NCI-H2196 (cell line): ENCODE data around the gene CHD3.
A peak's percentile ranks its signal among the peaks of the same experiment; 100 is the strongest.
"Not testable (repeated sequence)": the region's sequence is repeated elsewhere in the genome, so short reads cannot be mapped to it uniquely, and the experiment has no call there.

Experiments used
- DNase-seq: peaks from one replicate; lab custom pipeline; 2025; ENCODE audit not compliant: unreplicated experiment; lab: John Stamatoyannopoulos, UW

Gene CHD3

DNA sequence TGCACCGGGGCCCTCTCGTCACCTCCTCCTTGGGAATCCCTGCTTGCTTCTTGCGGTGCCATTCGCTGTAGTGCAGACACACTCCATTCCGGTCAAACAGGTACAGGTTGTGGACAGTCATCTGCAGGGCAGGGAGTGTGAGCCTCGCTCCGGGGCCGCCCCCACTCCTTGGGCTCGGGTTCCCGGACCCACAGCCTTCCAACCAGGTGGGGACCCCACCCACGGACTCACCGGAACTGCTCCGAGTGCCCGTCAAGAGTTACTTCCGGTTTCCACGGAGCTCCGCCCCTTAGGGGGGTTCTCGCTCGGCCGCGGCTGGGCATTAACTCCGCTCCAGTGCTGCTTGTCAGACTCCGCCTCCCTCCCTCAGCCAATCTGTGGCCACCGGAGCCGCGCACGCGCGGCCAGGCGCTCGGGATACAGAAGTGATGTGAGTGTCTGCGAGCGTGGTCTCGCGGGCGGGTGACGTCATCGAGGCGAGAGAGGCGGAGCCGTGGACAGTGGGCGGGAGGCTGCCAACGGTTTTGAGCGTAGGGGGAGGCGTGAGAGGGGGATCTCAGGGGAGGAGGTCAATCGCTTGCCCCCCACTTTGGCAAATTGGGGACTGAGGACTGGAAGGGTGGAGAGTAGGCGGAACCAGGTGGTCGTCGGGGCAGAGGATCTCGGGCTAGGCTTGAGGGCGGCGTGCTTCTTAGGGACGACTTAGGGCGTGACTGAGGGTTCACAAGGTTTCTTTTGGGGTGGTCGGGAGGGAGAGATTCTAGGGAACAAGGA is 43.3 kb downstream of the CHD3 start, which contains the start of the genes CNTROB and TRAPPC1:
TSS of gene CNTROB (plus strand) at position 498 of the 774 bp plus-strand sequence. CDS start 874 bp downstream, outside the sequence.
TSS of gene TRAPPC1 (minus strand) at position 238 of the 774 bp plus-strand sequence. CDS start at position 121, 117 bp downstream.
- DNase-seq: peak; percentile 90

GRCh38 chr17:7932483-7932891 is 43.9 kb downstream of the CHD3 start:
- peak; percentile 2 for DNase-seq

DNA sequence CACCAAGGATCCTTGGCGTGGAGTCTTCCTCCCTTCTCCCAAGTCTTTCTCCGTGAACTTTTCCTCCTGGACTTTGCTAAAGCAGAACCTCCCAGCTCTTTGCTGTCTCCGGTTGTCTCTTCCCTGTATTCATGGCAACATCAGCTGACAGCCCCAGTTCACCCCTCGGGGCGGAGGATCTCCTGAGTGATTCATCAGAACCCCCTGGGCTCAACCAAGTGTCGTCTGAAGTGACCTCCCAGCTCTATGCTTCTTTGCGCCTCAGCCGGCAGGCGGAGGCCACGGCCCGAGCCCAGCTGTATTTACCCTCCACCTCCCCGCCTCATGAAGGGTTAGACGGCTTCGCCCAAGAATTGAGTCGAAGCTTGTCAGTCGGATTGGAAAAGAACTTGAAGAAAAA is 44.4 kb downstream of the CHD3 start:
- DNase-seq: no peak

DNA sequence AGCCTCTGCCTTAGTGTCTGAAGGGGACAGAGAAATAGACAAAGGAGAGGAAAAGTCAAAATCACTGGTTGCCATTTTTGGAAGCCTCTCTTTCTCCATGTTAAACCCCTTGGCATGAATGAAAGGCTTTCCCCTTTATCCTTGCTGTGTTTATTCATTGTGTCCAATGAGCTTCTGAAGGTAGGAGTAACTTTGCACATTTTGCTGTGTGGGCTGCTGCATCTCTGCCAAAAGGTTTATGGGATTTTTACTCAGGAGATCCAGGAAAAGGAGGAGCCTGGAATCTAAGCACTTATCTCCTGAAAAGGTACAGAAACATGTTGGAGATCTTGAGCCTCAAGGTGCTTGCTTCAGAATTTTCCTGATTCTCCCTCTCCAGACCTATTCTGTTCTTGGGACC is 47.3 kb downstream of the CHD3 start:
- DNase-seq: no peak

DNA sequence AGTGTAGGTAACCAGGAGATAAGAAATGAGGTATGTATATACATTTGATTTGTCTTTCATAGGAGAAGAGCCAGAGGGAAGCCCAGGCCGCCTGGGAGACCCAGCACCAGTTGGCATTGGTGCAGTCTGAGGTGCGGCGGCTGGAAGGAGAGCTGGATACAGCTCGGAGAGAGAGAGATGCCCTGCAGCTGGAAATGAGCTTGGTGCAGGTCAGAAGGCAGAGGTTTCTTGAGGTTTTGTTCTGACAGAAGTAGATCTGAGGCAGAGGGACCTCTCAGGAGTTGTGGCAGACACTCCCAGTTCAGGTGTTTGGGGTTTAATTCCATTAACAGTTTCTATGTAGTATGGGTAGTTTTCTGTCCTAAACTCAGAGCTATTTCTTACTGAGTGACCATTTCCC is 51.4 kb downstream of the CHD3 start:
- no peak for DNase-seq

DNA sequence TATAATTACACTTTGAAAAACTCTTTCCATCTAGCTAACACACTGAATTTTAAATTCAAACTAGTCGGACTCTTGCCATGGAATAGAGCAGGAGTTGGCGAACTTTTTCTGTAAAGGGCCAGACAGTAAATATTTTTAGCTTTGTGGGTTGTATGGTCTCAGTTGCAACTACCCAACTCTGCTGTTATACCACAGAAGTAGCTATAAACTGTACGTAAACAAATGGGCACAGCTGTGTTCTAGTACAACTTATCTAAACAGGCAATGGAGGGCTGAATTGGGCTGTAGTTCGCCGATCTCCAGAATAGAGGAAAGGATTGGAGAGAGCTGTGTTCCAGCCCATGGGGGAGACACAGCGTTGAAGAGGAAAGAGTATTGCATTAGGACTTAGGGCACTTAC is 52.2 kb downstream of the CHD3 start:
- no peak for DNase-seq

- DNase-seq: no peak
Observed at GRCh38 chr17:7943291-7943690, 54.7 kb downstream of the CHD3 start.

DNA sequence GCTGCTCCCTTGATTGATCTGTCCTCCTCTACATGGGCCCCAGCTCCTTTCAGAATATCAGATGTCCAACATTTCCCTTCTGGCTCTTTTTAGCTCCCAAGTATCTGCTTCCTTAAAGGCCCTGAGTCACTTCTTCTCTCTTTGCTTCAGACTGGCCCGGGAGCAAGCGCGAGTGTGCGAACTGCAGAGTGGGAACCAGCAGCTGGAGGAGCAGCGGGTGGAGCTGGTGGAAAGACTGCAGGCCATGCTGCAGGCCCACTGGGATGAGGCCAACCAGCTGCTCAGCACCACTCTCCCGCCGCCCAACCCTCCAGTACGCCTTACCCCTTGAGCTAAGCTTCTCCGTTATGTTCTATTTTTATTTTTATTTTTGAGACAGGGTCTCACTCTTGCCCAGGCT is 55.7 kb downstream of the CHD3 start:
- no peak for DNase-seq

- no peak for DNase-seq
Observed at GRCh38 chr17:7945651-7946050, 57.1 kb downstream of the CHD3 start.

DNA sequence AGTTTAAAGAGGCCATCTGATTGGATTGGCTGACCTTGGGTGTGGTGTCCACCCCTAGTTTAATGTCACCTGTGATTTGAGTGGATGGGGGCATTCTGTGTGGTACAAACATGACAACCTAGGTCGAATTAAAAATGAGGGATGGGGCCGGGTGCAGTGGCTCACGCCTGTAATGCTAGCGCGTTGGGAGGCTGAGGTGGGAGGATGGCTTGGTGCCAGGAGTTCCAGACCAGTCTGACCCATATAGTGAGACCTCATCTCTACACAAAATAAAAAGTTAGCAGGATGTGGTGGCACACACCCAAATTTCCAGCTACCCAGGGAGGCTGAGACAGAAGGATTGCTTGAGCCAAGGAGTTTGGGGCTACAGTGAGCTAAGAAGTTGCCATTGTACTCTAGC is 57.9 kb downstream of the CHD3 start:
- no peak for DNase-seq

DNA sequence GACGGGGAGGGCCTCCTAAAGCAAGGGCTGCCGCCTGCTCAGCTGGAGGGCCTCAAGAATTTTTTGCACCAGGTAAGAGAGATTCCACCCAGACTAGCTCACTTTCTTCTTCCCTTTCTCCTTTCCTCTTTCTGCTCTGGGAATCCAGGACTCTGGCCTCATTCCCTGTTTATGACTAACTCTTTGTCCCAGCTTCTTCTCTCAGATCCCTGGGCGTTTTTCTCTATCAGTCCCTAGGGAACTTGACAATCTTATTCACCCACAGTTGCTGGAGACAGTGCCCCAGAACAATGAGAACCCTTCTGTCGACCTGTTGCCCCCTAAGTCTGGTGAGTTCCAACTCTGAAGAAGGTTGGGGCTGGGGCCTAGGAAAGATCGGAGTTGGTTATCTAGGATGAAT is 59.1 kb downstream of the CHD3 start:
- no peak for DNase-seq

GRCh38 chr17:7950578-7950977 is 62.0 kb downstream of the CHD3 start:
- DNase-seq: no peak

- DNase-seq: no peak
Observed at GRCh38 chr17:7951143-7951792, 62.7 kb downstream of the CHD3 start.

DNA sequence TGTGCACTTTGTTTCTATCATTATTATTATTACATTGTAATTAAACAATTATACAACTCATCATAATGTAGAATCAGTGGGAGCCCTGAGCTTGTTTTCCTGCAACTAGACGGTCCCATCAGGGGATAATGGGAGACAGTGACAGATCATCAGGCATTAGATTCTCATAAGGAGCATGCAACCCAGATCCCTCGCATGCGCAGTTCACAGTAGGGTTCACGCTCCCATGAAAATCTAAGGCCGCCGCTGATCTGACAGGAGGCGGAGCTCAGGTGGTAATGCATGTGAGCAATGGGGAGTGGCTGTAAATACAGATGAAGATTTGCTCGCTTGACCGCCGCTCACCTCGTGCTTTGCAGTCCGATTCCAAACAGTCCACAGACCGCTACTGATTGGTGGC is 64.7 kb downstream of the CHD3 start:
- not testable (repeated sequence) for DNase-seq

DNA sequence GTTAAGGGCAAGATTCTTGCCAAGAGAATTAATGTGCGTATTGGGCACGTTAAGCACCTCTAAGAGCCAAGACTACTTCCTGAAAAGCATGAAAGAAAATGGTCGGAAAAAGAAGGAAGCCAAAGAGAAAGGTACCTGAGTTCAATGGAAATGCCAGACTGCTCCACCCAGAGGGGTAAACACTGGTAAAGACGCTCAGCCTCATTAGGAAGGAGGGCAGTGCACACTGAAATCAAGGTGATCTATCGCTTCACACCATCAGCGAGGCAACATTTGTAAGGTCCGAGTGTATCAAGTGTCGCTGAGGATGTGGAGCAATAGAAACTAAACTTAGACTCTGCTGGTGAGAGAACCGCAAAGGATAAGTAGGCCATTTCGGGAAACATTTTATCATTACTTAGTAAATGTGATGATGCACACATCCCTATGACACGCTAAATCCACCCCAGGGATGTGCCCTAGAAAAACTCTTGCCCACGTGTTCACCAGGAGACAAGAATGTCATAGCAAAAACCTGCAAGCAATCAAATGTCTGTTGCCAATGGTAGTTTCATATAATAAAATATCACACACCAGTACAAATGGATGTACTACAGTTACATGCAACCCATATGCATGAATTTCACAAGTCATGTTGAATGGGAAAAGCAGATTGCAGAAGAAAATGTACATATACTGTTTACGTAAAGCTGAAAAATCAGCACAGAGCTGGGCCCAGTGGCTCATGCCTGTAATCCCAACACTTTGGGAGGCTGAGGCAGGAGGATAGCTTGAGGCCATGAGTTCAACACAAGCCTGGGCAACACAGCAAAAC is 67.0 kb downstream of the CHD3 start:
- no peak for DNase-seq

DNA sequence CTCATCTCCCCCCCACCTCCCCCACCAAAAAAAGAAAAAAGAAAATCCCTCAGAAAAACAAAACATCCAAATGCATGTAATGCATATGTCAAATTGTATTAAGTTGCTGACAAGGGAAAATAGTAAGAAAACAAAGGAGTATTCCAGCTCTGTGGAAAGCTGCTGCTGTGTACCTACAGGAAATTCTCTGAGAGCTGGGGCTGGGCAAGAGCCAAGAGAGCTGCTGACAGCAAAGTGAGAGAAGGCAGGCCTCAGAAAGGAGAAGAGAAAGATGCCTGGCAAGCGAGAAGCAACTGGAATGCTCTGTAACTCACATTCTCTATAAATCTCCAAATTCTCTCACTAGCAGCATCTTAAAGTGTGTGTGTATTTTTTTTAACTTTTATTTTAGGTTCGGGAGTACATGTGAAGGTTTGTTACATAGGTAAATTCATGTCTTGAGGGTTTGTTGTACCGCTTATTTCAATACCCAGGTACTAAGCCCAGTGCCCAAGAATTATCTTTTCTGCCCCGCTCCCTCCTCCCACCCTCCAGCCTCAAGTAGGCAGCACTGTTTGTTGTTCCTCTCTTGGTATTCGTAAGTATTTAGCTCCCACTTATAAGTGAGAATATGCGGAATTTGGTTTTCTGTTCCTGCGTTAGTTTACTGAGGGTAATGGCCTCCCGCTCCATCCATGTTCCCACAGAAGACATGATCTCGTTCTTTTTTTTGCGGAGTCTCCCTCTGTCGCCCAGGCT is 67.8 kb downstream of the CHD3 start:
- DNase-seq: no peak

GRCh38 chr17:7959503-7960253 is 71.1 kb downstream of the CHD3 start:
- no peak for DNase-seq

- no peak for DNase-seq
Observed at GRCh38 chr17:7961421-7961820, 72.8 kb downstream of the CHD3 start.
